ENCODE results near the gene ESYT3. TPM values are rescaled to one million over a fixed set of nuclear protein-coding genes. Genes with fewer than 3 reads are reported as not detected.

ESYT3 gene
- not detected for total RNA-seq

- Histone ChIP-seq H3K27me3 (no peaks in the 10 kb centered on the region), H3K9me3 (no peaks in the 10 kb centered on the region), H3K27ac (peak within 1 kb of the TSS in 1 of 2 donors; percentile 36), H3K4me1 (peaks cover 4 to 10% of the 10 kb centered on the region in 2 donors), H3K36me3 (no peaks in the 10 kb centered on the region), H3K4me3 (peak within 1 kb of the TSS; percentile 65 to 72)
- DNase-seq (ENCODE audit: low spot score in 2 of 2), result peak in 1 of 2 donors; percentile 80
- TF ChIP-seq CTCF (IDR thresholded peaks at IDR 0.05), result no peak
- intact Hi-C loops (cut with DNase I), result loop anchor here (10.0 kb wide), 1 partner anchor 160 kb away; the partner anchor contains the start of gene CEP70
Measured at GRCh38 chr3:138434276-138434874, at the start of gene ESYT3. ESYT3 (plus strand) TSS chr3:138434616; CDS start chr3:138434799, 183 bp downstream.

DNA sequence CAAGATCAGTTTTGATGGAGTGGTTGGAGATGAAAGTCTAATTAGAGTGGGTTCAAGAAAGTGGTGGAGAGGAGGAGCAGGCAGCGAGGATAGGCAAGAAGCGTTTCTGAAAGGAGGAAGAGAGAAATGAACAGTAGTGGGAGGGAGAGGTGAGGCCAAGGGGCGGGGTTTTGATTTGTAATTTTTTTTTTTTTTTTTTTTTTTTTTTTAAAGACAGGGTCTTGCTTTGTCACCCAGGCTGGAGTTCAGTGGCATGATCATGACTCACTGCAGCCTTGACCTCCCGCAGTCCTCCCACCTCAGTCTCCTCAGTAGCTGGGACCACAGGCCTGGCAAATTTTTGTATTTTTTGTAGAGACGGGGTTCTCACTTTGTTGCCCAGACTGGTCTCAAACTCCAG is 49.4 kb upstream of the ESYT3 start:
- Histone ChIP-seq H3K27me3 (no peaks in the 10 kb centered on the region), H3K9me3 (no peaks in the 10 kb centered on the region), H3K4me3 (no peak overlapping the region), H3K36me3 (no peaks in the 10 kb centered on the region), H3K4me1 (peaks cover 3 to 14% of the 10 kb centered on the region in 2 donors), H3K27ac (no peak overlapping the region)
- no peak for TF ChIP-seq CTCF (IDR thresholded peaks at IDR 0.05)
- DNase-seq (ENCODE audit: low spot score in 2 of 2), result no peak
- intact Hi-C loops (cut with DNase I), result no loop called here

GRCh38 chr3:138389144-138389601 is 45.2 kb upstream of the ESYT3 start:
- DNase-seq (ENCODE audit: low spot score in 2 of 2), result no peak

GRCh38 chr3:138389841-138390581 is 44.4 kb upstream of the ESYT3 start:
- no peak overlapping the region for H3K4me3 ChIP-seq
- TF ChIP-seq CTCF (IDR thresholded peaks at IDR 0.05), result no peak
- no peaks in the 10 kb centered on the region for H3K27me3 ChIP-seq
- no peaks in the 10 kb centered on the region for H3K36me3 ChIP-seq
- H3K4me1 ChIP-seq, result peaks cover 0 to 12% of the 10 kb centered on the region in 2 donors
- DNase-seq (ENCODE audit: low spot score in 2 of 2), result no peak
- H3K9me3 ChIP-seq, result no peaks in the 10 kb centered on the region
- H3K27ac ChIP-seq, result peak overlapping the region; percentile 36 to 43
- intact Hi-C loops (cut with DNase I), result no loop called here

More at GRCh38 chr3:138389144-138389601, 45.2 kb upstream of the ESYT3 start:
- peak overlapping the region in 1 of 2 donors; percentile 43 for H3K27ac ChIP-seq
- H3K4me1 ChIP-seq, result peaks cover 0 to 12% of the 10 kb centered on the region in 2 donors
- no peak overlapping the region for H3K4me3 ChIP-seq
- no peak for TF ChIP-seq CTCF (IDR thresholded peaks at IDR 0.05)
- H3K27me3 ChIP-seq, result no peaks in the 10 kb centered on the region
- intact Hi-C loops (cut with DNase I), result no loop called here
- H3K36me3 ChIP-seq, result no peaks in the 10 kb centered on the region
- H3K9me3 ChIP-seq, result no peaks in the 10 kb centered on the region

DNA sequence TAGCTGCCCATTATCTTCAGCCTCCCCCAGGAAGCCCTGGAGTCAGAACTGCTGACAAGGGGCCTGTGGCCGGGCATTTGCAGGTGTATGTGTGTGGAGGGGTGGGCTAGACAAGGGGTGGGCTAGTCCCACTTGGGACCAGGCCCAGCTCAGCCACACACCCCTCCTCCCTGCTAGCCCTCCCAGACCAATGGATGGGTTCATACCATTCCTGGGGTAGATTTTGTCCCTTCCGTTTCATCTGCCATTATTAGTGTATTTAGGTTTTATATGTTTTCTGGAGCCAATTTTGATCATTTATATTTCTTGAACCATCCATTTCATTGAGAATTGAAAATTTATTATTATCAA is 43.9 kb upstream of the ESYT3 start:
- DNase-seq (ENCODE audit: low spot score in 2 of 2), result no peak
- H3K27ac ChIP-seq, result peak overlapping the region in 1 of 2 donors; percentile 36
- no peaks in the 10 kb centered on the region for H3K27me3 ChIP-seq
- no peaks in the 10 kb centered on the region for H3K9me3 ChIP-seq
- H3K4me1 ChIP-seq, result peaks cover 0 to 12% of the 10 kb centered on the region in 2 donors
- H3K36me3 ChIP-seq, result no peaks in the 10 kb centered on the region
- intact Hi-C loops (cut with DNase I), result no loop called here
- no peak overlapping the region for H3K4me3 ChIP-seq
- TF ChIP-seq CTCF (IDR thresholded peaks at IDR 0.05), result no peak
